Measurements from ENCODE around the gene SRRM4.

Gene SRRM4

GRCh38 chr12:119072440-119072839 is 91.1 kb downstream of the SRRM4 start:
- DNase-seq = no peak
- Histone ChIP-seq H3K36me3 (replicated peaks) (no peaks in the 10 kb centered on the region), H3K27ac (no peak overlapping the region), H3K27me3 (replicated peaks) (no peaks in the 10 kb centered on the region), H3K4me3 (ENCODE audit: low read depth, low read length) (no peak overlapping the region)
- in situ Hi-C loops (cut with HindIII; ENCODE audit: low pct_ligation_motif_present, low sequenced_read_pairs) = no loop called here
- TF ChIP-seq CTCF (IDR thresholded peaks at IDR 0.05; ENCODE audit: low read depth, low read length, missing control alignments) = no peak

- in situ Hi-C loops (cut with HindIII; ENCODE audit: low pct_ligation_motif_present, low sequenced_read_pairs) = no loop called here
- Histone ChIP-seq H3K4me3 (ENCODE audit: low read depth, low read length) (no peak overlapping the region), H3K27ac (no peak overlapping the region), H3K27me3 (replicated peaks) (no peaks in the 10 kb centered on the region), H3K36me3 (replicated peaks) (no peaks in the 10 kb centered on the region)
- DNase-seq = no peak
- TF ChIP-seq CTCF (IDR thresholded peaks at IDR 0.05; ENCODE audit: low read depth, low read length, missing control alignments) = no peak
These were observed 94.0 kb downstream of the SRRM4 start for GRCh38 chr12:119075222-119075787.

- H3K36me3 ChIP-seq (replicated peaks) = no peaks in the 10 kb centered on the region
- no peak for TF ChIP-seq CTCF (IDR thresholded peaks at IDR 0.05; ENCODE audit: low read depth, low read length, missing control alignments)
- H3K4me3 ChIP-seq (ENCODE audit: low read depth, low read length) = no peak overlapping the region
- no peaks in the 10 kb centered on the region for H3K27me3 ChIP-seq (replicated peaks)
- in situ Hi-C loops (cut with HindIII; ENCODE audit: low pct_ligation_motif_present, low sequenced_read_pairs) = no loop called here
- H3K27ac ChIP-seq = no peak overlapping the region
- DNase-seq = no peak
These were observed 94.6 kb downstream of the SRRM4 start for GRCh38 chr12:119075918-119076317.

GRCh38 chr12:119079530-119079929 is 98.2 kb downstream of the SRRM4 start:
- TF ChIP-seq CTCF (IDR thresholded peaks at IDR 0.05; ENCODE audit: low read depth, low read length, missing control alignments) = no peak
- Histone ChIP-seq H3K36me3 (replicated peaks) (no peaks in the 10 kb centered on the region), H3K27ac (no peak overlapping the region), H3K27me3 (replicated peaks) (no peaks in the 10 kb centered on the region), H3K4me3 (ENCODE audit: low read depth, low read length) (no peak overlapping the region)
- no peak for DNase-seq
- in situ Hi-C loops (cut with HindIII; ENCODE audit: low pct_ligation_motif_present, low sequenced_read_pairs) = no loop called here

GRCh38 chr12:119082016-119082415 is 100.7 kb downstream of the SRRM4 start:
- TF ChIP-seq CTCF (IDR thresholded peaks at IDR 0.05; ENCODE audit: low read depth, low read length, missing control alignments) = no peak
- Histone ChIP-seq H3K27ac (no peak overlapping the region), H3K27me3 (replicated peaks) (no peaks in the 10 kb centered on the region), H3K36me3 (replicated peaks) (no peaks in the 10 kb centered on the region), H3K4me3 (ENCODE audit: low read depth, low read length) (no peak overlapping the region)
- in situ Hi-C loops (cut with HindIII; ENCODE audit: low pct_ligation_motif_present, low sequenced_read_pairs) = no loop called here
- DNase-seq = no peak

- Histone ChIP-seq H3K27me3 (replicated peaks) (no peaks in the 10 kb centered on the region), H3K4me3 (ENCODE audit: low read depth, low read length) (no peak overlapping the region), H3K27ac (no peak overlapping the region), H3K36me3 (replicated peaks) (no peaks in the 10 kb centered on the region)
- no peak for TF ChIP-seq CTCF (IDR thresholded peaks at IDR 0.05; ENCODE audit: low read depth, low read length, missing control alignments)
- no peak for DNase-seq
- in situ Hi-C loops (cut with HindIII; ENCODE audit: low pct_ligation_motif_present, low sequenced_read_pairs) = no loop called here
These were observed 101.2 kb downstream of the SRRM4 start for GRCh38 chr12:119082496-119082895.
